Ishikawa (cell line): ENCODE results near the gene MRS2.

ENCODE experiments used
- CEBPB ChIP-seq: IDR thresholded peaks from 2 replicates; pipeline ENCODE4 v1.6.1; 2012
- CREB1 ChIP-seq: IDR thresholded peaks from 2 replicates; pipeline ENCODE4 v1.6.1; 2012; ENCODE audit warnings: low read depth
- EGR1 ChIP-seq: IDR thresholded peaks from 2 replicates; pipeline ENCODE4 v1.6.1; 2012
- EP300 ChIP-seq: IDR thresholded peaks from 2 replicates; pipeline ENCODE4 v1.6.1; 2012; ENCODE audit warnings: borderline replicate concordance
- FOXM1 ChIP-seq: IDR thresholded peaks from 2 replicates; pipeline ENCODE4 v1.6.1; 2012; ENCODE audit warnings: low read depth, borderline replicate concordance
- MAX ChIP-seq: IDR thresholded peaks from 2 replicates; pipeline ENCODE4 v1.6.1; 2012
- NFIC ChIP-seq: IDR thresholded peaks from 2 replicates; pipeline ENCODE4 v1.6.1; 2012
- RAD21 ChIP-seq: IDR thresholded peaks from 2 replicates; pipeline ENCODE4 v1.6.1; 2012; ENCODE audit warnings: low read depth
- REST ChIP-seq: IDR thresholded peaks from 2 replicates; pipeline ENCODE4 v1.6.1; 2012; ENCODE audit warnings: low read depth, mild to moderate bottlenecking
- TAF1 ChIP-seq: IDR thresholded peaks from 2 replicates; pipeline ENCODE4 v1.6.1; 2012; ENCODE audit warnings: low read depth, mild to moderate bottlenecking
- TCF12 ChIP-seq: IDR thresholded peaks from 2 replicates; pipeline ENCODE4 v1.6.1; 2012; ENCODE audit warnings: low read depth
- TEAD4 ChIP-seq: IDR thresholded peaks from 2 replicates; pipeline ENCODE4 v1.6.1; 2012
- YY1 ChIP-seq: IDR thresholded peaks from 2 replicates; pipeline ENCODE4 v1.6.1; 2012; ENCODE audit warnings: low read depth
- ZBTB7A ChIP-seq: IDR thresholded peaks from 2 replicates; pipeline ENCODE4 v1.6.1; 2012; ENCODE audit warnings: low read depth
- TF ChIP-seq, protein P1 (sequence below): IDR thresholded peaks from 2 replicates; pipeline ENCODE4 v1.6.1; 2012

The MRS2 gene

GRCh38 chr6:24439858-24440539, 37.3 kb downstream of the MRS2 start:
- TF ChIP-seq EP300 (no peak), NFIC (no peak), MAX (no peak), EGR1 (no peak), REST (no peak), FOXM1 (no peak), TAF1 (no peak), YY1 (no peak), ZBTB7A (no peak), RAD21 (no peak), CEBPB (no peak), TEAD4 (no peak), CREB1 (no peak), TCF12 (no peak)
- TF ChIP-seq, protein P1, sequence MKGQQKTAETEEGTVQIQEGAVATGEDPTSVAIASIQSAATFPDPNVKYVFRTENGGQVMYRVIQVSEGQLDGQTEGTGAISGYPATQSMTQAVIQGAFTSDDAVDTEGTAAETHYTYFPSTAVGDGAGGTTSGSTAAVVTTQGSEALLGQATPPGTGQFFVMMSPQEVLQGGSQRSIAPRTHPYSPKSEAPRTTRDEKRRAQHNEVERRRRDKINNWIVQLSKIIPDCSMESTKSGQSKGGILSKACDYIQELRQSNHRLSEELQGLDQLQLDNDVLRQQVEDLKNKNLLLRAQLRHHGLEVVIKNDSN = no peak

- no peak for TF ChIP-seq REST
- TF ChIP-seq NFIC = no peak
- TF ChIP-seq CEBPB = no peak
- no peak for TF ChIP-seq EP300
- TF ChIP-seq YY1 = no peak
- TF ChIP-seq, protein P1 = no peak
- no peak for TF ChIP-seq TCF12
- no peak for TF ChIP-seq CREB1
- no peak for TF ChIP-seq FOXM1
- no peak for TF ChIP-seq ZBTB7A
- no peak for TF ChIP-seq TAF1
- no peak for TF ChIP-seq TEAD4
- no peak for TF ChIP-seq RAD21
- TF ChIP-seq MAX = no peak
- no peak for TF ChIP-seq EGR1
Measured at GRCh38 chr6:24440897-24441598, 38.3 kb downstream of the MRS2 start.

GRCh38 chr6:24441599-24441904, 38.8 kb downstream of the MRS2 start:
- no peak for TF ChIP-seq ZBTB7A
- TF ChIP-seq EGR1 = no peak

DNA sequence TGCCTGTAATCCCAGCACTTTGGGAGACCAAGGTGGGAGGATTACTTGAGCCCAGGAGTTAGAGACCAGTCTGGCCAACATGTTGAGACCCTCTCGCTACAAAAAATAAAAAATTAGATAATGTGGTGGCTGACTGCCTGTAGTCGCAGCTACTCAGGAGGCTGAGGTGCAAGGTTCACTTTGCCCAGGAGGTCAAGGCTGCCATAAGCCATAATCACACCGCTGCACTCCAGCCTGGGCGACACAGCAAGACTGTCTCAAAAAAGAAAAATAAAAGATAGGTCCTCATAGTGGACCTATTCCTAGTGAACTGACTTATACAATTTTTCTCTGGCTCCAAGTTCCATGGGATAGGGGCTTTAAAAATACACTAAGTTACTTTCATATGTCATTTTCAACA, 41.9 kb downstream of the MRS2 start:
- TF ChIP-seq CREB1 (no peak), TCF12 (no peak), EGR1 (no peak), EP300 (no peak), TEAD4 (no peak), CEBPB (no peak), YY1 (no peak), TAF1 (no peak), REST (no peak), RAD21 (no peak), ZBTB7A (no peak), FOXM1 (no peak), MAX (no peak), NFIC (no peak)
- TF ChIP-seq, protein P1 = no peak
